ENCODE measurements around the gene ZNF48.

GRCh38 chr16:30374538-30374937 lies 20.7 kb upstream of the ZNF48 start, which contains the start of gene MYL11:
- TF ChIP-seq CTCF (IDR thresholded peaks at IDR 0.05): no peak
- no peak for TF ChIP-seq EP300 (IDR thresholded peaks at IDR 0.05)
